Camera-type eye (tissue), 1 donor: ENCODE measurements around the gene CLDN19. TPM values are rescaled to one million over a fixed set of nuclear protein-coding genes. Genes with fewer than 3 reads are reported as not detected.

ENCODE experiments used
- total RNA-seq: library from RNA; depleted of rRNA; stranded (reverse); fragments of >200 nt; gene quantifications from one replicate; pipeline ENCODE4 v1.2.3, GENCODE V29; 2014

The CLDN19 gene
- 8.6 TPM for total RNA-seq

GRCh38 chr1:42739753-42740700, at the start of gene CLDN19:
CLDN19 (minus strand) TSS chr1:42740236; CDS start chr1:42740063, 173 bp downstream.

GRCh38 chr1:42784946-42785693, 45.1 kb upstream of the CLDN19 start, which contains the start of gene TMEM269:
TMEM269 (plus strand) TSS chr1:42784991; CDS start chr1:42789894, 4,903 bp downstream.

GRCh38 chr1:42766741-42767509, 26.9 kb upstream of the CLDN19 start, which contains the start of the genes C1orf50 and P3H1:
C1orf50 (plus strand) TSS chr1:42767249; CDS start chr1:42767312, 63 bp downstream.
P3H1 (minus strand) TSS chr1:42767028; CDS start chr1:42766971, 57 bp downstream.

Other genes starting within 250 kb of the CLDN19 start
- gene PPIH, start 81.8 kb downstream of the CLDN19 start, total RNA-seq, result 37.5 TPM
- gene YBX1, start 57.8 kb downstream of the CLDN19 start, total RNA-seq, result 488 TPM
- gene P3H1, start 26.8 kb upstream of the CLDN19 start, total RNA-seq, result 68.0 TPM
- gene C1orf50, start 27.0 kb upstream of the CLDN19 start, total RNA-seq, result 7.8 TPM
- 0.44 TPM for gene TMEM269, start 44.8 kb upstream of the CLDN19 start, total RNA-seq
- 12.8 TPM for gene ERMAP, start 76.9 kb upstream of the CLDN19 start, total RNA-seq
- 27.7 TPM for gene SVBP, start 77.2 kb upstream of the CLDN19 start, total RNA-seq
- 17.4 TPM for gene ZNF691, start 106.4 kb upstream of the CLDN19 start, total RNA-seq
- gene SLC2A1, start 218.6 kb upstream of the CLDN19 start, total RNA-seq, result 1,089 TPM